HG02840 (cell line): ENCODE measurements around the gene SLC25A19.

Experiments used
- ATAC-seq: cut with Tn5 transposase; IDR thresholded peaks from one replicate; pipeline ENCODE4 v1.9.1; 2021; ENCODE audit warnings: mild to moderate bottlenecking, moderate library complexity, moderate number of reproducible peaks; ENCODE audit not compliant: unreplicated experiment, low FRiP score

SLC25A19 gene

DNA sequence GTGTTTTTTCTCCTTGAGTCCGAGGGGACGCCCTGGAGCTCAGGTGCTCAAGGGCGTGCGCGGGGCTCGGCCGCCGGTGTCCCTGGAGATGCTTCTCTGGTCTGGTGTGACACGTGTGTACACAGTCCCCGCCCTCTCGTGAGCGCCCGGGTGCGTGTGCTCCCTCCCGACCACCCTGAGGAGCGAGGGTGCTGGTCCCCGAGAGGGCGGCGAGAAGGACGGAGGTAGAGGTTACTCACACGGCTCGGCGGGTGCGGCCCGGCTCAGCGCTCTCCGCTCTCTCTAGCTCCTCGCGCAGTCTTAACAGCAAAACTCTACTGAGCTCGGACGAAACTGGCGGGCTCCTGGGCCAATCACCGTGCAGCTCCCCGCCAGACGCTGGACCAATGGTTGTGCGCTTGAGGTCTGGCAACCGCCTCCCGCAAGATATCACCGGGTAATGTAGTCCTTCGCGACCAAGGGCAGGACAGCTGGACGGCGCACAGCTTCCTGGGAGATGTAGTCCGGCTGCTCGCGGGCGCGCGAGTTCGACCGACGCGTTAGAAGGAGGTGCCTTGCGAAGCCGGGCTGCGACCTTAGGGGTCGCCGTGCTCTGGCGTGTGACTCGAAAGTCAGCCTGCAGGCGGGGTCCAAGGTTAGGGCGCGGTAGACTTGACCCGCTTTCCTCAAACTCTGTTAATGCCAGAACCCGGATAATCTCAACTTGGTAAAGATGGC is at the start of gene SLC25A19:
SLC25A19 (minus strand) TSS at position 319 of the 717 bp plus-strand sequence. CDS start 2,669 bp downstream, outside the sequence.
- ATAC-seq: peak; percentile 91

DNA sequence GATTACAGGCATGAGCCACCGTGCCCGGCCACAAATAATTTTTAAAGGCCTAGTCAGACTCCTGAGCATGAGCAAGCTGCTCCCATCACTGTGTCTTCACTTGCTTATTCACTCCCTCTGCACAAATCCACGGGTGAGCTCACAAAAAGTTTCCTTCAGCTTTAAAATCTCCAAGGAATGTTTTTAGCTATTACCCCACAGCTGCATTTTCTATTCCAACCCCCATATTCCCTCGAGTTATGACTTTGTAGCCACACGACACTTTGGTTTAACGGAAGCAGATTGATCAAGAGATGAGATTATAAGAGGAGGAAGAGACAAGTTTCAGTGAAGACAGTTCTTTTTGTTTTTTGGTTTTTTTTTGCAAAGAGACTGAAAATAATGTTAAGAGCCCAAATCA is 49.1 kb upstream of the SLC25A19 start:
- no peak for ATAC-seq

DNA sequence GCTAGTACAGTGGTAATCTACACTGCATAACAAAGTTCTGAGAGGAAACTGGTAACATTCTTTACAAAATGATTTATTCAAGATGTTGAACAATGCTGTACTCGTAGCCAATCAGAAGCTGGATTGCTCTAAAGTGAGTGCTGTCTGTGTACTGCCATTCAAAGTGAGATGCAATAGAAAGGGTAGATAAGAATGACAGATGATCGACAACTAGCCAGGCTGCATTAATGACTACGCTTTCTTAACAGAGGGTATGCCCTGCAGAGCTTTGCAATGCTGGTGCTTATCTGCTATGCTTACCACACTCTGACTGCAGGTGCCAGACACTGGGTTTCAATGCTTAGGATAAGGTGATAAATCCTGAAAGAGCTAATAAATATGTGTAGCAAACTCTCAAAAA is 46.1 kb upstream of the SLC25A19 start:
- no peak for ATAC-seq

DNA sequence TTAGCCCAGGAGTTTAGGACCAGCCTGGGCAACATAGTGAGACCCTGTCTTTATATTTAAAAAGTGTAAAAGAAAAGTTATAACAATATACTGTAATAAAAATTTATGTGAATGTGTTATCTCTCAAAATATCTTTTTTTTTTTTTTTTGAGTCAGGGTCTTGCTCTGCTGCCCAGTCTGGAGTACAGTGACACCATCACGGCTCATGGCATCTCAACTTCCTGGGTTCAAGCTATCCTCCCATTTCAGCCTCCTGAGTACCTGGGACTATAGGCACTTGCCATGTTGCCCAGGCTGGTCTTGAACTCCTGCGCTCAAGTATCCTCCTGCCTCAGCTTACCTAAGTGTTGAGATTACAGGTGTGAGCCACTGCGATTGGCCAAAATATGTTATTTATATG is 45.5 kb upstream of the SLC25A19 start:
- ATAC-seq: no peak

DNA sequence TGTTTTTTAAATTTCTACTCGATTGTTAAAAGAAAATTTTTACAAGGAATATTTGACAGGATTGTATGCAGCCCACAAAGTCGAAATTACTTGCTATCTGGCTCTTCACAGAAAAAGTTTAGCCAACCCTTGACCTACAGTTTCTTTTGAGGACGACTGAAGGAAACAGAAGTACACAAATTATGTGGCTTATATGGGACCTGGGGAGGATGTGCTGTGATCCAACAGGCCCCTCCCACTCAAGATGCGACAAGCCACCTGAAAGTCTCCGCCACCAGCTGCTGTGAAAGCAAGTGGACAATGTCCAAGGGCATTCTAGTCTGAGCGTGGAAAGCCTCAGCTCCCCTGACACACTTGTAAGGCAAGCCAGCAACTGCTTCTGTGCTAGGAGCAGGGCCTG is 42.4 kb upstream of the SLC25A19 start:
- ATAC-seq: no peak

DNA sequence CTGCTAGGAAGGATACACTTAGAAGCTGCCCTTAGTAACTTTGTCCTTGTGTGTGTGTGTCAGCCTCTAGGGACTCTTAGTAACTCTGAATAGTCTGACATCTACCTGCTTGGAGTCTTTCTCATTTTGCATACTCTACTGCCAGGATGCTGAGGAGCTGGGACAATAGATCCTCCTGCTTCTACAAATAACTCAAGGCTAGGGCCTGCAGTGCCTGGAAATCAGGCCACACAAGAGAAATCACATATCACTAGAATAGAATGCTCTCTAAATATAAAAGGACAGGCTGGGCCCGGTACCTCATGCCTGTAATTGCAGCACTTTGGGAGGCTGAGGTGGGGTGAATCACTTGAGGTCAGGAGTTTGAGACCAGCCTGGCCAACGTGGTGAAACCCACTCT is 38.5 kb upstream of the SLC25A19 start:
- ATAC-seq: no peak

DNA sequence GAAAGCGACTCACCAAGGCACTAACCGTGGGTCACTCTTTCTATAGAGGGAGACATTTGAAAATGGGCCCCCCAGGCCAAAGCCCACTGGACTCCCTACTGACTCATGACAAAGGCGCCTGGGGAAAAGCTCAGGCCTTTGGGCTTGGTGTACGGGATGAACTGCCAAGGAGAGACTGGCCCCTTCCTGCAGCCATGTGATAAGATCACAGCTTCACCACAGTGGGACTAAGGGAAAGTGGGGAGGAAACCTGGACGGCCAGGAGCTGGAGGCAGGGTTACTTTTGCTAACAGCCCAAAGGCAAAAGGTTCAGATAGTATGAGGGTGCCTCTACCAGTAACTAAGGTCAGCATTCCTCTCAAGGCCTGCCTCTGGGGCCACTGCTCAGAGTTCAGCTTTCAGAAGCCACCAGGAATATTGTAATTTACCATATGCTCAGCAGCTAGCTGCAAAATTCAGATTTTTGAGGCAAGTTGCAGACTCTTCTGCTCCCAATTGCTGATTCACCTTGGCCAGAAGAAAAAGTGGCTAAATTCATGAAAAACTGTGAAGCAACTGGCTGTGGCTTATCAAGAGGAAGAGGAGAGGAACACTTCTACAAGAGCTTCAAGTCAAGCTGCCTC is 37.1 kb upstream of the SLC25A19 start:
- ATAC-seq: no peak

DNA sequence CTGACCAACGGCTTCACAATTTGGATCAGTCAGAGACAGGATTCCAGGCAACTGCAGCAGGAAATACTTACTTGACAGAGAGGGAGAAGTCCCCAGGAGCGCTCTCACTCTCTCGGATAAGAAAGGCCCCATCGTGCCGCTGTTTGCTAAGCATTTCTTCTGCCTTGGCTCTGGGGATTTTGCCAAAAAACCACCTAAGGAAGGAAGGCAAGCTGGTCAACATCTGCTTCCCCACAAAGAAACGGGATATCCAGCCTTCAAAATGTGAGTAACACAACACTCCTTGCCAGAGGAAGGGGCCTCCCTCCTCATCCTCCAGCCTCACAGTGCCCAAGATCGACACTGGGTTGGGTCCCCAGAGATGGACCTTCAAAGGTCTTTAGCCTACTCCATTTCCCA is 36.6 kb upstream of the SLC25A19 start:
- ATAC-seq: no peak

DNA sequence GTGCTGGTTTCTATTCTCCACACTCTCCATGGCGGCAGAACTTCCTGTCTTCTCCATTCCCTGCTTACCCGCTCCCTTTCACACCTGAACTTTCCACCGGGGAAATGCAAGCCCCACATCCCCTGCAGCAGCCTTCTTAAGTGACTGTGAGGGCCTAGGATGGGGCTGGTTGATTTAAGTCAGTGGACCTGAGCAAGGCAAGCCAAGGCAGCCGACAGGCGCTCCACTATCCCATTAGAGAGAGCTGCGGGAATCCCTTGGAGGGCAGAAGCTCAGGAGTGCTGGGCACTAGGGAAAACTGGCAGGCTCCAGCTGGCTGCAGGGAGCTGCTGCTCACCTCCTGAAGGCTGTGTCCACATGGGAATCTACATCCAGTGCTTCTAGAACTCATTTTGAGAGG is 36.1 kb upstream of the SLC25A19 start:
- ATAC-seq: no peak

DNA sequence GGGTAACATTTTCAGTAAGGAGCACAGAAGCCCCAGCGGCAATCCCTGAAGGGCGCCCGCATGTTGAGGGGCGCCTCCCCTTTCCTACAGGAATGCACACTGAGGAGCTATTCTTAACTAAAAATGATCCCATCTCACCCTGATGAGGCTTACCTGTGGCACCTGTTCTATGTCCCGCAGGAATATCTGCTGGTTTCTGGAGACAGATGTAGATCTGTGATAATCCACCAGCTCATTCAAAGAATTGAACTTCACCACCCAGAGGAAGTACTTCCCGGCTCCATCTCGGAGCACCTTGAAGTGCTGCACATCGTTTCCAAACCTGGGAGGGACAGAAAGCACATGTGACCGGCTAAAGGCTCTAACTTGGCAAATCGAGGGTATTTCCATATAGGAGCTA is 32.3 kb upstream of the SLC25A19 start:
- no peak for ATAC-seq

DNA sequence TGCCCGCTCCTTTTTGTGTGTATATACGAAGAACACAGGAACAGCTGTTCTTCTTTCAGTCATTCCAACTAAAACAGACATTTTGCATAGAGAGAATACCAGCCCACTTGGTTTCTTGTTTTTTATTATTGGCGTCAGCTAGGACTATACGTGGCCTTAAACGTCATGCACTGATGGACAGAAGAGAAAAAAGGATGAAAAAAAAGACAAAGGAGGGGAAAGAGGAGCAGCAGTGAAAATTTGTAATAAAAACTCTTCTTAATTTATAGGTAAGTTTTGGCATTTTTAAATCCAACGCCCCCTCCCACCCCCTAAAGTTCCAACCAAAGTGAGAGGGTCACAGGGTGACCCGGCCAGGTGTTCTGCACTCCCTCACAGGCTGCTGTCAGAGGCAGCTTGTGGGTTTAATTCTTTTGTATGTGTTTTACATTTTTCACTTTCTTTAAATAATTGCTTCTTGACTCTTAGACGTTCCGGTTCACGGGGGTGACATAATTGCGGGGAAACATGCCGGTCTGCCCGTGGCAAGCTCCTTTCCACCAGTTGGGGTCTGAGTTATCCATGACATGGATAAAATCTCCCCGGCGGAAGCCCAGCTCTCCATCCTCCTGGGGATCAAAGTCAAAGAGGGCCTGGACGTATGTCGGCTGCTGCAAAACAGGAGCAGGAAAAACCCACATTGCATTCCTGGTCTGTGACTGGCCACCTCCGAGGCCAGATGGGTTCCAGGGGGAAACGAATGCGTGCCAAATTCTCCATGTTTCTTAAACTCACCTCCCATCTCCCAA is 30.9 kb upstream of the SLC25A19 start:
- ATAC-seq: peak; percentile 52

DNA sequence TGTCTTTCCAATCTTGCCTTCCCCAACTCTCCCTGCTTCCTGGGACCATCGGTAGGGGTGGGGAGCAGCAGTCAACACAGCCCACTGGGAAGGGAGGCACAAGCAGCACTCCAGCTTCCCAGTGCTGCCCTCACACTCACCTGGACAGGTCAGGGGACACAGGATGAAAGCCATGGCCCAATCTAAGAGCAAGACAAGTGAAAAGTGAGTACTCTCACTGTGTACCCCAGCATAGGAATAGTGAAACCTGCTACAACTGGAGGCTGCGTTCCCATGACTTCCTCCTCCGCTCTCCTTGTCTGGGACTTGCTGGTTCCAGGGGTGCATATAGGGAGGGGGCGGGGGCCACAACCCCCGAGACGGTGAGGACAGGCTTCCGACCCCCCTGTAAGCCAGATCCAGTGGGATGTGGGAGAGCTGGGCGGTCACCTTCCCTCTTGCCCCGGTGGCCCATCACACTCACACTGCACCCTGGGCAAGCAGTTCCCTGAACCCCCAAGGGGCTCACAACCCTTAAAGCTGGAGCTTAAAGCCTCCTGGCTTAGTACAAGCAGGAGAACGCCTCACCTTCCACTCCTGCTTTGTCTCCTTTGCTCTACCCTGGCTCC is 29.5 kb upstream of the SLC25A19 start:
- ATAC-seq: no peak

DNA sequence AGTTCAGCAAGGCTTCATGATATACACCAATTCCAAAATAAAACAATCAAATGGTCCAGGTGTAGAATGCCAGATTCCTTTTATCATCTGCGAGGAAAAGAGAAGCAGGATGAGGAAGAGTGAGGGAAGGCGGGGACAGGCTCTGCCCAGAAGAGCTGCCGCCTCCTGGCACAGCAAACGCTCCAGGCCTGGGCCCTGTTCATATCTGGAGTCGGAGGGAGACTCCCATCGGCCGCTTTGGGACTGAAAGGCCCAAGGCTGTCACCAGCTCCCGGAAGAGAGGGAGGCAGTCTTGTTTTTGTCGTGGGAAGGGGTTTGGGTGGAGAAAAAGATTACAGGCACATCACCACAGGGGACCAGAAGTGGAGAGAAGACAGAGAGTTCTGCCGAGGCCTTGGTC is 29.0 kb upstream of the SLC25A19 start:
- ATAC-seq: no peak

DNA sequence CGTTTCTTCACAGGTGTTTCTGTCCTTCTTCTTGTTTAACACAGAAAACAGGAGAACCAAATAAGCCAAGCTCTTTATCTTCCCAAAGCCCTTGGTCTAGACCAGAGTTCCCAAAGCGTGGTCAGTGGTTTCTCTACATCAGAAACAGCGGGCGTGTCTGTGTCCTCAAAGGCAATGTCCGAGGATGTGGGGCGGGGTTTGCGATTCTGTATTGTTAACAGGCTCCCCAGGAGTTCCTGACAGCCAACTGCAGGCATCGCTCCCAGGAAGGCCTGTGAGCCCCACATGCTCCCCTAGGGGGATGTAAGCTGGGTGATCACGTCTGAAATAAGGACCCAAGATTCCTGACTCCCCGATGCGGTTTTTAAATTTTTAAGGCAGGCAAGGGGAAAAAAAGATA is 28.4 kb upstream of the SLC25A19 start:
- ATAC-seq: no peak

DNA sequence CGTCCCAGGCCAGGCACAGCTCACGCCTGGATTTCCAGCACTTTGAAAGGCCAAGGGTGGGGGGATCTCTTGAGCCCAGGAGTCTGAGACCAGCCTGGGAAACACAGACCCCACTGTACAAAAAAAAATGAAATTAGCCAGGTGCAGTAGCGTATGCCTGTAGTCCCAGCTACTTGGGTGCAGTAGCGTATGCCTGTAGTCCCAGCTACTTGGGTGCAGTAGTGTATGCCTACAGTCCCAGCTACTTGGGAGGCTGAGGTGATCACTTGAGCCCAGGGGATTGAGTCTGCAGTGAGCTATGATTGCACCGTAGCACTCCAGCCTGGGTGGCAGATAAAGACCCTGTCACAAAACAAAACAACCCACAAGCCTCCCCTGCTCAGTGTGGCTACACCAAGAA is 27.0 kb upstream of the SLC25A19 start:
- no peak for ATAC-seq

DNA sequence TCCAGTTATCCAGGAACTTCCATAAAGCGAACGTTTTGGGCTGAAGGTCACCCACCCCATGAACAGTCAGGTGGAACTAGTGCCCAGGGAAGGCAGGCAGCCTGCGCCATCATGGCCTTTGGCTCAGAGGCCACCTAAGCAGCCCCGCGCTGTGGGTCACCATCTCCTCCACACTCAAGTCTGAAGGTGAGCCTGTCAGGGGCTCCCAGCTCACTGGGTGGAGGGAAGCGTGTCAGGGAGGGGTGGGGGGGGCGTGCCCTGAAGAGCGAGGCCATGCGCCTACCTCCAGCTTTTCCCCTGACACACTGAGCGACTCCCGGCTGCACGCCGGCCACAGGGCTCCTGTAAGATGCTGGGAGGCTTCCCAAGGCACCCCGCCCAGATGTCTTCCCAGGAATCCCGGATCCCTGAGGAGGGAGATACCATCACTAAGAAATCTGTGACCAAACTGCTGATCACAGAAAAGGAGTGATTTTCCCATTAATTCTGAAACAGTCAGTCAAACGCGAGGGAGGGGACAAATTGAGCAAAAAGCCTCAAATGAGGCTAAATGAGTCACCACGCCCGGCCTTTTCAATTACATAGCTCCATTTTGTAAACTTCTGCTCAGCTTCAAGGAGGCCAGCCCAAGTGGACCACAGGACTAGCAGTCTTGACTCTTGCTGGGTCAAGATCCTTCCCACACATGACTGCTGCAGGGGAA is 26.5 kb upstream of the SLC25A19 start:
- no peak for ATAC-seq

DNA sequence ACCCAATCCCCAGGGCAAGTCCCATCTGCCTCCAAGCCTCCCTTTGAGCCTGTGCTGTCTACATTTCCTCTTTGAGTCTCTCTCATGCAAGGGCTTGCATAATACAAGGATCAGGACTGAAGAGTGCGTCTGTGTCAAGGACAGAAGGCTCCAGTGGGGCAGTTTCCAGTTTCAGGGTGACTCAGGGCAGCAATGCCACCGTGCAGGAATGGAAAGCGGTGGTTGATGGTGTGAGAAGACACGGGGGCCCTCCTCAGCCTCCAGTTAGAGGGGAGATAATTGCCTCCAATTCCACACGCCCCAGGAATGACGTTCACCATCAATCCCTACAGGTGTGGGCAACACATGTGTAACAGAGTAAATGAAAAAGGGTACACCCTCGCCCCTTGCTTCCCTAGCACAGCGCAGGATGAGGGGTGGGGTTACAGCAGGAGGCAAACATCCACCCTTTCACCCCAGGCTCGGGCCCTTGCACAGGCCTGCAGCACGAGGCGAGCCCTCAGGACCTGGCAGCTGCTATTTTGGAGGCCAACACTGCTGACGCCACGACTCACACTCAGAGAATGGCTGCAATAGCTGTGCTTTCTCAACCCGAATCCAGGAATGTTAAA is 24.8 kb upstream of the SLC25A19 start:
- ATAC-seq: no peak

DNA sequence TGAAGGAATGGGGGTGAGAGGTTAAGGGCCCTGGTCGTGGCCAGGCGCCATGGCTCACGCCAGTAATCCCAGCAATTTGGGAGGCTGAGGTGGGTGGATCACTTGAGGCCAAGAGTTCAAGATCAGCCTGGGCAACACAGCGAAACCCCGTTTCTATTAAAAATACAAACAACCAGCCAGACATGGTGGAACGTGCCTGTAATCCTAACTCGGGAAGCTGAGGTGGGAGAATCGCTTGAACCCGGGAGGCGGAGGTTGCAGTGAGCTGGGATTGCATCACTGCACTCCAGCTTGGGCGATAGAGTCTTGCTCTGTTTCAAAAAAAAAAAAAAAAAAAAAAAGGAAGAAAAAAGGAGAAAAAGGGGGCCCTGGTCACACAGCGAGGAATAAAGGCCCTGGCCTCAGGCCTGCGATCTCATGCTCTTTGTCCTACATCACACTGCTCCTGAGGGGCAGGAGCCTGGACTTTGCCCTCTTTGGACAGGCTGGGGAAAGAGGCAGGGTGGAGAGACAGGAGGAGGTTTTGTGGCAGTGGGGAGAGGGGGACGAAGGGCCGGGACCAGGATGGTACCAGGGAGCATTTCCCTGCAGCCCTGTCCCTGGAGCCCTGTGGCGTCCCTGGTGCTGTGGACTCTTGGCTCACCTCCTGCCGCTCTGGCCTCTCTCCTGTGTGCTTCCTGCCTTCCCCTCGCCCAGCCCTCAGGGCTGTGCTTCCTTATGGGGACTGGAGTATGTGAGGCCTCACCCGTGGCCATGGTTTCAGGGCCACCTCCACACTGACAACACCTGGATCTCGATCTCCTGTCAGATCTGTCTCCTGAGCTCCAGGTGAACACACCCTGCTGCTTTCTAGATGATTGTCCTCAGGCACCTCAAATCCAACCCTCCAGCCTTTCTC is 19.7 kb upstream of the SLC25A19 start:
- no peak for ATAC-seq
